B cell (primary cell): ENCODE results near the gene HIC2. TPM values are rescaled to one million over a fixed set of nuclear protein-coding genes. Genes with fewer than 3 reads are reported as not detected.
"Not testable (repeated sequence)": the region's sequence is repeated elsewhere in the genome, so short reads cannot be mapped to it uniquely, and the experiment has no call there.

ENCODE experiments used
- ATAC-seq: fragments of 200-7000 bp; cut with Tn5 transposase; one replicate; pipeline ENCODE4 v1.10.0; 2021; ENCODE audit warnings: low read depth, mild to moderate bottlenecking, moderate number of reproducible peaks, moderate library complexity
- CTCF ChIA-PET: fragments of 350-600 bp; sonication (Branson Sonifier 250); formaldehyde crosslinking; loops from one replicate; lab custom pipeline; 2021; ENCODE audit warnings: antibody characterized with exemption, inconsistent platforms; lab: Charles Lee
- POLR2A ChIA-PET: fragments of 350-600 bp; sonication (Branson Sonifier 250); formaldehyde crosslinking; loops from one replicate; lab custom pipeline; 2021; ENCODE audit warnings: antibody characterized with exemption; lab: Charles Lee
- DNase-seq: peaks from one replicate; pipeline ENCODE4 v3.0.0; 2013
- H2AFZ ChIP-seq: 2 replicates; pipeline ENCODE4 v1.6.1; 2012; ENCODE audit warnings: mild to moderate bottlenecking, low read depth, low read length; ENCODE audit not compliant: insufficient read depth, poor library complexity, severe bottlenecking
- H3K27ac ChIP-seq, 2 donors: 1 replicate in 1 of 2; 2 replicates in 1 of 2; pipeline ENCODE4 v1.5.1; 2012 to 2013; ENCODE audit warnings: low read length in 2 of 2, mild to moderate bottlenecking in 2 of 2, moderate library complexity in 1 of 2
- H3K27me3 ChIP-seq, 4 experiments: fragments of 200-600 bp in 1 of 4; sonication (generic) in 1 of 4; replicated peaks in 1 of 4; 1 replicate in 2 of 4; 2 replicates in 2 of 4; pipeline versions ENCODE4 v1.6.1 to v1.7.0; 2013 to 2016; ENCODE audit warnings: low read length in 3 of 4, mild to moderate bottlenecking in 2 of 4, mixed read lengths in 1 of 4, moderate library complexity in 1 of 4; ENCODE audit not compliant: insufficient read depth in 4 of 4, control insufficient read depth in 3 of 4; ENCODE audit errors: control extremely low read depth in 1 of 4
- H3K36me3 ChIP-seq, 2 experiments: replicated peaks in 1 of 2; 1 replicate in 1 of 2; 2 replicates in 1 of 2; pipeline versions ENCODE4 v1.6.1 to v1.7.1; 2013; ENCODE audit warnings: low read length in 1 of 2; ENCODE audit not compliant: insufficient read depth in 2 of 2, control insufficient read depth in 1 of 2; ENCODE audit errors: control extremely low read depth in 1 of 2, extremely low read depth in 1 of 2
- H3K4me1 ChIP-seq, 2 donors: fragments of 200-600 bp in 1 of 2; sonication (generic) in 1 of 2; 1 replicate in 1 of 2; 2 replicates in 1 of 2; pipeline versions ENCODE4 v1.5.1 to v1.6.1; 2013 to 2017; ENCODE audit warnings: low read length in 2 of 2; ENCODE audit not compliant: control insufficient read depth in 2 of 2, insufficient read depth in 2 of 2
- H3K4me2 ChIP-seq: replicated peaks from 2 replicates; pipeline ENCODE3; 2012; ENCODE audit warnings: mild to moderate bottlenecking, low read depth, low read length; ENCODE audit not compliant: poor library complexity, severe bottlenecking
- H3K4me3 ChIP-seq, 5 experiments: fragments of 200-600 bp in 1 of 5; sonication (generic) in 1 of 5; 1 replicate in 3 of 5; 2 replicates in 2 of 5; pipeline versions ENCODE4 v1.5.1 to v1.7.0; 2011 to 2016; ENCODE audit warnings: low read length in 4 of 5, mild to moderate bottlenecking in 4 of 5, low read depth in 2 of 5, control low read depth in 1 of 5, moderate library complexity in 1 of 5; ENCODE audit not compliant: insufficient read depth in 1 of 5; ENCODE audit errors: control extremely low read depth in 1 of 5, extremely low read depth in 1 of 5
- H3K79me2 ChIP-seq: fragments of 200-600 bp; sonication (generic); one replicate; pipeline ENCODE4 v1.6.0; 2016; ENCODE audit warnings: low read length; ENCODE audit not compliant: control insufficient read depth, insufficient read depth
- H3K9ac ChIP-seq: fragments of 200-600 bp; sonication (generic); 2 replicates; pipeline ENCODE4 v1.6.1; 2017; ENCODE audit warnings: mild to moderate bottlenecking, low read length, moderate library complexity
- H3K9me3 ChIP-seq, 3 donors: one replicate each; pipeline versions ENCODE4 v1.6.1 to v1.7.1; 2013; ENCODE audit warnings: low read length in 2 of 3; ENCODE audit not compliant: control insufficient read depth in 2 of 3, insufficient read depth in 1 of 3; ENCODE audit errors: control extremely low read depth in 1 of 3
- H4K20me1 ChIP-seq: 2 replicates; pipeline ENCODE4 v1.6.0; 2012; ENCODE audit warnings: mild to moderate bottlenecking, low read length; ENCODE audit not compliant: insufficient read depth, control insufficient read depth, poor library complexity, severe bottlenecking
- H3K27ac Mint-ChIP-seq: one replicate; pipeline ENCODE4 v1.8.0; 2021; ENCODE audit warnings: mixed read lengths
- H3K27me3 Mint-ChIP-seq: one replicate; pipeline ENCODE4 v1.8.0; 2021; ENCODE audit warnings: mixed read lengths
- H3K4me1 Mint-ChIP-seq: one replicate; pipeline ENCODE4 v1.8.0; 2021; ENCODE audit warnings: mixed read lengths
- H3K4me3 Mint-ChIP-seq: one replicate; pipeline ENCODE4 v1.8.0; 2021; ENCODE audit warnings: mixed read lengths
- H3K9me3 Mint-ChIP-seq: one replicate; pipeline ENCODE4 v1.8.0; 2022; ENCODE audit warnings: mixed read lengths; ENCODE audit not compliant: insufficient read depth
- WGBS: methylation state at CpG from one replicate; pipeline ENCODE4 v1.1.5; 2013; ENCODE audit warnings: missing lambda C conversion rate; ENCODE audit not compliant: insufficient coverage; 5-methylcytosine and 5-hydroxymethylcytosine counted together
- intact Hi-C: fragments of 100-400 bp; cut with micrococcal nuclease; formaldehyde crosslinking; loops from one replicate; pipeline ENCODE4 v1.10.0; 2022
- polyA plus RNA-seq: library from polyadenylated mRNA; depleted of rRNA; stranded (reverse); fragments of >200 nt; gene quantifications from 2 replicates; pipeline ENCODE4 v1.2.3, GENCODE V29; 2012
- total RNA-seq, 2 donors: library from RNA; stranded (reverse); fragments of 120-200 nt in 1 of 2; gene quantifications; 1 replicate in 1 of 2; 2 replicates in 1 of 2; pipeline versions ENCODE4 v1.2.3 to v1.2.4, GENCODE V29; 2013 to 2022

The HIC2 gene
- total and polyA plus RNA-seq, 2 donors (not counting 1 experiment from before 2014, with no cell fraction given): 2.9 to 8.1 TPM

DNA sequence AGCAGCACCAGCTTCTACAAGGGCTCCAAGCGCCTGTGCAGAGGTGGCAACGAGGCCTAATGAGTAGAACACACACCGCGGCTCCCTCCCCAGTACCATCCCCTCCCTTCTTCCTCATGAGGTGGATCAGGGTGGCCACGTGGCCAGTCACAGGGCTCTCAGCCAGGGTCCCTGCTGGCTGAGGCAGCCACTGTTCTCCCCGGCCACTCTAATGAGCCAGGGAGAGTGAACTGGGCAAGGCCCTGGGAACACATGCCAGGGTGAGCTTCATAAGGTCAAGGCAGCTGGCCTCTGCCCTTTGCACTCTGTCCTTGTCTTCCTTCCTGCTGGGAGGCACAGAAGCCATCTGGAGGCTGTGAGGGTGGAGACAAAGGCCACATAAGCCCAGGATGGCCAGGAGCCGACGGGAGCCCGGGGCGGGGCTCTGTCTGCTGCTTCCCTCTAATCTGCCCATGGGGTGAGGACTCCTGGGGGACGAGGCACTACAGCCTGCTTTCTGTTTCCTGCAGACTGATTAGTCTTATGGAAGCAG, 72.0 kb downstream of the HIC2 start:
- H3K79me2 ChIP-seq, POLR2A ChIA-PET, H2AFZ ChIP-seq, H3K27me3 ChIP-seq, H3K9me3 ChIP-seq, H3K4me1 Mint-ChIP-seq, H3K4me2 ChIP-seq, H3K4me3 ChIP-seq, DNase-seq, H3K4me1 ChIP-seq, H3K4me3 Mint-ChIP-seq, H3K27ac ChIP-seq, intact Hi-C loops, H3K9ac ChIP-seq, H3K9me3 Mint-ChIP-seq, CTCF ChIA-PET, H4K20me1 ChIP-seq, H3K27ac Mint-ChIP-seq, H3K36me3 ChIP-seq, ATAC-seq, H3K27me3 Mint-ChIP-seq: not testable (repeated sequence)
- no CpG with 5 or more reads among the region's 11 CpGs for WGBS

DNA sequence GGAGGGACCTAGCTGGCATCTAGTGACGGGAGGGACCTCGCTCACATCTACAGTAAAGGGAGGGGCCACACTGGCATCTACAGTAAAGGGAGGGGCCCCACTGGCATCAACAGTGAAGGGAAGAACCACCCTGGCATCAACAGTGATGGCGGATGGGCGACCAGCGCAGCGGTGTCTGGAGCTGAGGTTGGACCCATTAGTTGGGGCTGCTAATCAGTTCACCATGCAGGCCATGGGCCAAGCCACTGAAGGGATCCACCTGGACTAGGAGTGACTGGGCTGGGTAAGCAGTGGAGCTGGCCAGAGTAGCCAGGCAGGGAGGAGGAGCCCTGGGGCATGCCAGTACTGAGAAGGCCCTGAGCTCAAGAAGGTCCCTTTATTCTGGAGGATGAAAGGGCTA, 73.4 kb downstream of the HIC2 start:
- H3K36me3 ChIP-seq, H3K9ac ChIP-seq, H3K27ac Mint-ChIP-seq, POLR2A ChIA-PET, H3K9me3 ChIP-seq, H3K27me3 ChIP-seq, CTCF ChIA-PET, H2AFZ ChIP-seq, H3K27me3 Mint-ChIP-seq, H3K4me1 ChIP-seq, H3K79me2 ChIP-seq, H3K4me2 ChIP-seq, H3K4me3 Mint-ChIP-seq, H3K4me1 Mint-ChIP-seq, ATAC-seq, H3K9me3 Mint-ChIP-seq, H3K27ac ChIP-seq, H4K20me1 ChIP-seq, intact Hi-C loops, H3K4me3 ChIP-seq: not testable (repeated sequence)
- no CpG with 5 or more reads among the region's 6 CpGs for WGBS
- DNase-seq: peak; percentile 1

GRCh38 chr22:21492271-21492670, 75.1 kb downstream of the HIC2 start:
- H4K20me1 ChIP-seq, DNase-seq, H3K4me3 Mint-ChIP-seq, H3K27me3 ChIP-seq, H3K9me3 Mint-ChIP-seq, H3K4me1 ChIP-seq, POLR2A ChIA-PET, CTCF ChIA-PET, H3K4me3 ChIP-seq, H3K9me3 ChIP-seq, intact Hi-C loops, H3K9ac ChIP-seq, H2AFZ ChIP-seq, ATAC-seq, H3K36me3 ChIP-seq, H3K27me3 Mint-ChIP-seq, H3K27ac Mint-ChIP-seq, H3K4me1 Mint-ChIP-seq, H3K4me2 ChIP-seq, H3K79me2 ChIP-seq, H3K27ac ChIP-seq: not testable (repeated sequence)
- WGBS: no CpG with 5 or more reads among the region's 8 CpGs

DNA sequence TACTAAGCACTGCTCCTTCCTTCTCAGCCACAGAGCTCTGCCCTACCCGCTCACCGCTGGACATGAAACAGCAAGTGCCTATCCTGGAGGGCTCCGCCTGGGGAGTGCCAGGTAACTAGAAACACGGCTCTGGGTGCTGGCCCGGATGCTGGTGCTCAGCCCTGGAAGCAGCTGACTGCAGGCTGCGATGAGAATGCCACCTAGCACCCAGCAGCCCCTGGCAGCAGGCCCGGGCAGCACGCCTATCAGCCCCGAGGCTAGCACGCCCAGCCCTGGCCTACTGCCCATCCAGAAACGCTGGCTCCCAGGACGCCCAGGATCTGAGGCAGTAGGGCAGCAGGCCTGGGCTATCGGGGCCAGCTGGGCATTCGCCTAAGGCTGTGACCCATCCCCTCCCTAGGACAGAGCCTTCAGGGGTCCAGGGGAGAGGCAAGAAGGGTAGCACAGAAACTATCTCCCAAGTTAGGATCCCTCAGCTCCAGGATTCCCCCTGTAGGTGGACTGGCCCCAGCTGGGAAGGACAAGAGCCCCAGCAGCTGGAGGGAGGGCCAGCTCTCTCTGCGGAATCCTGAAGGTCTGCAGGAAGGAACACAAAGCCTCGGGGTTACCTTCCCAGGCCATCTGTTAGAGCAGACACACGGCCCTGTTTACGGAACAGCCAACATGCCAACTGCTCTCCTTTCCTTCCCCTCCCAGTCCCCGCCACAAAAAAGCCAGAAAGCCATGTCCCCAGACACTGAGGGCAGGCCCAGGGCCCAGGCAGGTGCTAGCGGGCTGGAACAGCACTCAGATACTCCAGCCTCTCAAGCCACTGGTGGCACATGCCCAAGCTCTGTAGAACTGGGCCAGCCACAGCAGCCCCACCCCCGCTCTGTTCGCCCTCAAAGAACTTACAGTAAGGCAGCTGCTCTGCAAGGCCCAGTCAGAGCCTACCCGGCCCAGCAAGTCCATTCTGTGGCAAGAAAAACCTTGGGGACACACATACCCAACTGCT, 76.9 kb downstream of the HIC2 start:
- H3K9ac ChIP-seq, intact Hi-C loops, H3K4me2 ChIP-seq, H3K27me3 ChIP-seq, H3K9me3 Mint-ChIP-seq, H3K4me3 Mint-ChIP-seq, H4K20me1 ChIP-seq, H3K4me1 ChIP-seq, ATAC-seq, H3K27me3 Mint-ChIP-seq, H3K27ac ChIP-seq, H3K79me2 ChIP-seq, H3K4me1 Mint-ChIP-seq, DNase-seq, H3K27ac Mint-ChIP-seq, H3K4me3 ChIP-seq, CTCF ChIA-PET, POLR2A ChIA-PET, H2AFZ ChIP-seq, H3K36me3 ChIP-seq, H3K9me3 ChIP-seq: not testable (repeated sequence)
- no CpG with 5 or more reads among the region's 23 CpGs for WGBS
